Liver (tissue), 9 donors: ENCODE data around the gene NT5DC1. TPM values are rescaled to one million over a fixed set of nuclear protein-coding genes. Genes with fewer than 3 reads are reported as not detected.

Experiments
- DNase-seq: peaks from one replicate; pipeline ENCODE4 v3.0.0-alpha.2; 2017; ENCODE audit warnings: low spot score
- H3K27ac ChIP-seq, 2 donors: one replicate each; pipeline ENCODE4 v1.7.0; 2013; ENCODE audit warnings: inconsistent platforms in 2 of 2, low read length in 2 of 2, control low read depth in 1 of 2, low read depth in 1 of 2, mild to moderate bottlenecking in 1 of 2
- H3K27me3 ChIP-seq, 4 donors: one replicate each; pipeline versions ENCODE4 v1.6.1 to v1.7.0; 2013; ENCODE audit warnings: low read length in 3 of 4, inconsistent platforms in 1 of 4, mild to moderate bottlenecking in 1 of 4, moderate library complexity in 1 of 4; ENCODE audit not compliant: control insufficient read depth in 4 of 4, insufficient read depth in 4 of 4
- H3K36me3 ChIP-seq, 4 donors: one replicate each; pipeline versions ENCODE4 v1.6.1 to v1.7.0; 2013; ENCODE audit warnings: low read length in 3 of 4, mild to moderate bottlenecking in 3 of 4, low read depth in 1 of 4, moderate library complexity in 1 of 4; ENCODE audit not compliant: control insufficient read depth in 4 of 4, insufficient read depth in 3 of 4
- H3K4me1 ChIP-seq, 4 donors: one replicate each; pipeline versions ENCODE4 v1.6.1 to v1.7.0; 2013; ENCODE audit warnings: low read length in 3 of 4, mild to moderate bottlenecking in 3 of 4, moderate library complexity in 1 of 4; ENCODE audit not compliant: control insufficient read depth in 4 of 4, insufficient read depth in 4 of 4
- H3K4me3 ChIP-seq, 3 donors: one replicate each; pipeline versions ENCODE4 v1.6.1 to v1.7.0; 2013; ENCODE audit warnings: low read length in 3 of 3, control low read depth in 1 of 3, low read depth in 1 of 3, mild to moderate bottlenecking in 1 of 3
- H3K9ac ChIP-seq, 2 donors: one replicate each; pipeline ENCODE4 v1.7.0; 2013; ENCODE audit warnings: low read length in 2 of 2, mild to moderate bottlenecking in 2 of 2, moderate library complexity in 2 of 2, control low read depth in 1 of 2, low read depth in 1 of 2
- H3K9me3 ChIP-seq, 4 donors: one replicate each; pipeline versions ENCODE4 v1.6.1 to v1.7.0; 2013; ENCODE audit warnings: low read length in 3 of 4; ENCODE audit not compliant: control insufficient read depth in 4 of 4
- ATF3 ChIP-seq: IDR thresholded peaks from 2 replicates; pipeline ENCODE4 v1.6.1; 2016; ENCODE audit warnings: antibody characterized with exemption
- EGR1 ChIP-seq, 2 donors: IDR thresholded peaks; 2 replicates each; pipeline ENCODE4 v1.6.1; 2016 to 2018; ENCODE audit warnings: antibody characterized with exemption in 2 of 2, low read depth in 2 of 2
- FOXA1 ChIP-seq: IDR thresholded peaks from 2 replicates; pipeline ENCODE4 v1.6.1; 2016; ENCODE audit warnings: antibody characterized with exemption
- FOXA2 ChIP-seq: IDR thresholded peaks from 2 replicates; pipeline ENCODE4 v1.6.1; 2016; ENCODE audit warnings: antibody characterized with exemption
- GABPA ChIP-seq, 2 donors: IDR thresholded peaks in 1 of 2; conservative IDR thresholded peaks in 1 of 2; 2 replicates each; pipeline ENCODE4 v1.6.1; 2016; ENCODE audit warnings: antibody characterized with exemption in 2 of 2, mild to moderate bottlenecking in 1 of 2, moderate library complexity in 1 of 2
- HNF4A ChIP-seq, 2 donors: conservative IDR thresholded peaks; 2 replicates each; pipeline ENCODE4 v1.6.1; 2016; ENCODE audit warnings: antibody characterized with exemption in 2 of 2, mild to moderate bottlenecking in 2 of 2
- HNF4G ChIP-seq: IDR thresholded peaks from 2 replicates; pipeline ENCODE4 v1.6.1; 2016; ENCODE audit warnings: antibody characterized with exemption
- JUND ChIP-seq, 2 donors: IDR thresholded peaks; 2 replicates each; pipeline ENCODE4 v1.6.1; 2016; ENCODE audit warnings: antibody characterized with exemption in 2 of 2
- MAX ChIP-seq: IDR thresholded peaks from 2 replicates; pipeline ENCODE4 v1.6.1; 2016; ENCODE audit warnings: antibody characterized with exemption
- NR2F2 ChIP-seq: IDR thresholded peaks from 2 replicates; pipeline ENCODE4 v1.6.1; 2016; ENCODE audit warnings: antibody characterized with exemption
- RAD21 ChIP-seq, 2 donors: IDR thresholded peaks; 2 replicates each; pipeline ENCODE4 v1.6.1; 2016; ENCODE audit warnings: antibody characterized with exemption in 2 of 2, mild to moderate bottlenecking in 2 of 2
- REST ChIP-seq: IDR thresholded peaks from 2 replicates; pipeline ENCODE4 v1.6.1; 2016; ENCODE audit warnings: antibody characterized with exemption, mild to moderate bottlenecking
- RXRA ChIP-seq, 2 donors: IDR thresholded peaks; 2 replicates each; pipeline ENCODE4 v1.6.1; 2017 to 2018; ENCODE audit warnings: antibody characterized with exemption in 2 of 2, mild to moderate bottlenecking in 1 of 2
- SP1 ChIP-seq: IDR thresholded peaks from 2 replicates; pipeline ENCODE4 v1.6.1; 2018; ENCODE audit warnings: antibody characterized with exemption, mild to moderate bottlenecking
- TAF1 ChIP-seq: conservative IDR thresholded peaks from 2 replicates; pipeline ENCODE4 v1.6.1; 2016; ENCODE audit warnings: antibody characterized with exemption, mild to moderate bottlenecking
- YY1 ChIP-seq: IDR thresholded peaks from 2 replicates; pipeline ENCODE4 v1.6.1; 2016; ENCODE audit warnings: antibody characterized with exemption, mild to moderate bottlenecking
- ZBTB33 ChIP-seq: IDR thresholded peaks from 2 replicates; pipeline ENCODE4 v1.6.1; 2016; ENCODE audit warnings: antibody characterized with exemption
- WGBS: extraction: QIAGEN DNeasy Blood & Tissue Kit; methylation state at CpG from one replicate; pipeline ENCODE4 v1.1.7; 2013; 5-methylcytosine and 5-hydroxymethylcytosine counted together
- polyA plus RNA-seq, 2 donors: library from polyadenylated mRNA; stranded (reverse) in 1 of 2; unstranded in 1 of 2; fragments of 200-250 nt in 1 of 2; fragments of >200 nt in 1 of 2; fragmentation: Nextera tagmentation in 1 of 2; extraction: Ambion mirVana in 1 of 2; gene quantifications; one replicate each; pipeline versions ENCODE4 v1.2.1 to v1.2.3, GENCODE V29; 2013 to 2015
- total RNA-seq, 2 donors: library from RNA; depleted of rRNA; stranded (reverse); fragments of >200 nt; gene quantifications; one replicate each; pipeline ENCODE4 v1.2.3, GENCODE V29; 2014
- donor health status: healthy.
- donor health status: healthy.
- donor health status: healthy.
- donor health status: healthy.
- donor health status: healthy.

The NT5DC1 gene
- total and polyA plus RNA-seq, 4 donors = 10.4 to 31.4 (median 23.3) TPM

GRCh38 chr6:116221067-116221466 is 120.4 kb downstream of the NT5DC1 start:
- Histone ChIP-seq H3K9me3 (no peaks in the 10 kb centered on the region), H3K4me3 (no peak overlapping the region), H3K9ac (no peak overlapping the region), H3K36me3 (peaks cover 0 to 3% (median 3%) of the 10 kb centered on the region in 4 donors), H3K27ac (no peak overlapping the region), H3K27me3 (no peaks in the 10 kb centered on the region), H3K4me1 (no peaks in the 10 kb centered on the region)
- DNase-seq = no peak
- 93% methylated on average over 3 of the region's 3 CpGs for WGBS
- TF ChIP-seq FOXA2 = no peak
- TF ChIP-seq ZBTB33 = no peak
- no peak for TF ChIP-seq RAD21 (IDR thresholded peaks at IDR 0.05)
- no peak for TF ChIP-seq NR2F2
- TF ChIP-seq SP1 = no peak
- no peak for TF ChIP-seq MAX
- TF ChIP-seq HNF4A (conservative IDR thresholded peaks at IDR 0.05) = no peak
- TF ChIP-seq JUND (IDR thresholded peaks at IDR 0.05) = no peak
- no peak for TF ChIP-seq ATF3
- no peak for TF ChIP-seq REST
- TF ChIP-seq FOXA1 = no peak
- no peak for TF ChIP-seq HNF4G

GRCh38 chr6:116221911-116222310 is 121.3 kb downstream of the NT5DC1 start:
- no peak for DNase-seq
- Histone ChIP-seq H3K36me3 (peaks cover 0 to 3% (median 3%) of the 10 kb centered on the region in 4 donors), H3K9me3 (no peaks in the 10 kb centered on the region), H3K4me1 (no peaks in the 10 kb centered on the region), H3K27ac (no peak overlapping the region), H3K9ac (no peak overlapping the region), H3K4me3 (no peak overlapping the region), H3K27me3 (no peaks in the 10 kb centered on the region)
- WGBS = 95% methylated on average over 2 of the region's 2 CpGs
- TF ChIP-seq YY1 = no peak
- TF ChIP-seq RXRA (IDR thresholded peaks at IDR 0.05) = no peak
- no peak for TF ChIP-seq GABPA (IDR thresholded peaks at IDR 0.05 in 1 of 2, conservative IDR thresholded peaks at IDR 0.05 in 1 of 2)
- TF ChIP-seq MAX = no peak
- TF ChIP-seq RAD21 (IDR thresholded peaks at IDR 0.05) = no peak
- TF ChIP-seq FOXA1 = no peak
- no peak for TF ChIP-seq HNF4G
- no peak for TF ChIP-seq ZBTB33
- no peak for TF ChIP-seq ATF3
- no peak for TF ChIP-seq REST
- TF ChIP-seq TAF1 = no peak
- TF ChIP-seq EGR1 (IDR thresholded peaks at IDR 0.05; ENCODE audit: low read depth in 2 of 2) = no peak
- TF ChIP-seq NR2F2 = no peak
- TF ChIP-seq FOXA2 = no peak
- TF ChIP-seq SP1 = no peak
